ENCODE measurements around the gene PIEZO1.
A peak's percentile ranks its signal among the peaks of the same experiment; 100 is the strongest.

The PIEZO1 gene

GRCh38 chr16:88713054-88713453 is 72.0 kb downstream of the PIEZO1 start:
- no peak for DNase-seq (ENCODE audit: low read depth)
- H3K4me3 ChIP-seq (ENCODE audit: low read depth, low read length): no peak overlapping the region

- no peak for DNase-seq (ENCODE audit: low read depth)
- H3K4me3 ChIP-seq (ENCODE audit: low read depth, low read length): no peak overlapping the region
Measured at GRCh38 chr16:88712362-88712979, 72.5 kb downstream of the PIEZO1 start.

- no peak for DNase-seq (ENCODE audit: low read depth)
Measured at GRCh38 chr16:88711750-88712340, 73.2 kb downstream of the PIEZO1 start.

GRCh38 chr16:88710556-88710955 is 74.5 kb downstream of the PIEZO1 start:
- no peak overlapping the region for H3K4me3 ChIP-seq (ENCODE audit: low read depth, low read length)
- DNase-seq (ENCODE audit: low read depth): no peak

More at GRCh38 chr16:88711750-88712340, 73.2 kb downstream of the PIEZO1 start:
- no peak overlapping the region for H3K4me3 ChIP-seq (ENCODE audit: low read depth, low read length)

- DNase-seq (ENCODE audit: low read depth): no peak
- H3K4me3 ChIP-seq (ENCODE audit: low read depth, low read length): peak overlapping the region; percentile 99
Measured at GRCh38 chr16:88706965-88707826, 77.8 kb downstream of the PIEZO1 start.

GRCh38 chr16:88706229-88706964 is 78.6 kb downstream of the PIEZO1 start, which contains the start of the genes CTU2 and RNF166:
TSS of gene CTU2 (plus strand) at chr16:88706503. CDS start at chr16:88706531, 28 bp downstream.
TSS of gene RNF166 (minus strand) at chr16:88706408. CDS start at chr16:88706325, 83 bp downstream.
- peak within 1 kb of the TSS; percentile 99 for H3K4me3 ChIP-seq (ENCODE audit: low read depth, low read length)
- peak; percentile 54 for DNase-seq (ENCODE audit: low read depth)

GRCh38 chr16:88705801-88706228 is 79.2 kb downstream of the PIEZO1 start:
- peak overlapping the region; percentile 99 for H3K4me3 ChIP-seq (ENCODE audit: low read depth, low read length)
- DNase-seq (ENCODE audit: low read depth): no peak

- peak overlapping the region; percentile 99 for H3K4me3 ChIP-seq (ENCODE audit: low read depth, low read length)
- DNase-seq (ENCODE audit: low read depth): no peak
Measured at GRCh38 chr16:88705076-88705684, 79.8 kb downstream of the PIEZO1 start.

- H3K4me3 ChIP-seq (ENCODE audit: low read depth, low read length): no peak overlapping the region
- no peak for DNase-seq (ENCODE audit: low read depth)
Measured at GRCh38 chr16:88703486-88704309, 81.3 kb downstream of the PIEZO1 start.

GRCh38 chr16:88702371-88703210 is 82.4 kb downstream of the PIEZO1 start:
- no peak for DNase-seq (ENCODE audit: low read depth)
- H3K4me3 ChIP-seq (ENCODE audit: low read depth, low read length): no peak overlapping the region

- H3K4me3 ChIP-seq (ENCODE audit: low read depth, low read length): no peak overlapping the region
- DNase-seq (ENCODE audit: low read depth): no peak
Measured at GRCh38 chr16:88701581-88702370, 83.2 kb downstream of the PIEZO1 start.

GRCh38 chr16:88700636-88701482 is 84.2 kb downstream of the PIEZO1 start:
- H3K4me3 ChIP-seq (ENCODE audit: low read depth, low read length): no peak overlapping the region
- DNase-seq (ENCODE audit: low read depth): peak; percentile 42

- no peak for DNase-seq (ENCODE audit: low read depth)
- no peak overlapping the region for H3K4me3 ChIP-seq (ENCODE audit: low read depth, low read length)
Measured at GRCh38 chr16:88700322-88700635, 84.7 kb downstream of the PIEZO1 start.

GRCh38 chr16:88699180-88699579 is 85.8 kb downstream of the PIEZO1 start:
- no peak for DNase-seq (ENCODE audit: low read depth)
- H3K4me3 ChIP-seq (ENCODE audit: low read depth, low read length): no peak overlapping the region

- no peak overlapping the region for H3K4me3 ChIP-seq (ENCODE audit: low read depth, low read length)
- DNase-seq (ENCODE audit: low read depth): no peak
Measured at GRCh38 chr16:88698646-88699045, 86.4 kb downstream of the PIEZO1 start.
